HG02840 (cell line): ENCODE data around the gene KCND3.

Experiments used
- ATAC-seq: cut with Tn5 transposase; IDR thresholded peaks from one replicate; pipeline ENCODE4 v1.9.1; 2021; ENCODE audit warnings: mild to moderate bottlenecking, moderate library complexity, moderate number of reproducible peaks; ENCODE audit not compliant: unreplicated experiment, low FRiP score

KCND3 gene

DNA sequence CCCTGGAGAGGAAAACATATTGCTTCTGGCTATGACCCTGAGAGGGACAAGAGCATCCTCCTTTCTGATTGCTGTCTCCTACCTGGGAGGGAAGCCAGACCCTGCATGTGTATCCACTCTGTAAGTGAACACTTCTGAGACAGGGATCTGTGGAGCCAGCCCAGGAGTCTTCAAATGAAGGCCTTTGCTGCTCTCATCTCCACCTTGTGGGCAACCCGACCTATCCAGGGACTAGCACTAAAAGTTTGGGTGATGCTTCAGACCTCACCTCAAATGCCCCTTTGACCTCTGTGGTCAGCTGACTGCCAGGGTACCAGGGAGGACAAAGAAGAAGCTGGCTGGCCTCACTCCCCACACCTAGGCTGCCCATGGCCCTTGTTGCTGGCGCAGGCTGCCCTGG lies 64.7 kb downstream of the KCND3 start:
- ATAC-seq, result no peak

DNA sequence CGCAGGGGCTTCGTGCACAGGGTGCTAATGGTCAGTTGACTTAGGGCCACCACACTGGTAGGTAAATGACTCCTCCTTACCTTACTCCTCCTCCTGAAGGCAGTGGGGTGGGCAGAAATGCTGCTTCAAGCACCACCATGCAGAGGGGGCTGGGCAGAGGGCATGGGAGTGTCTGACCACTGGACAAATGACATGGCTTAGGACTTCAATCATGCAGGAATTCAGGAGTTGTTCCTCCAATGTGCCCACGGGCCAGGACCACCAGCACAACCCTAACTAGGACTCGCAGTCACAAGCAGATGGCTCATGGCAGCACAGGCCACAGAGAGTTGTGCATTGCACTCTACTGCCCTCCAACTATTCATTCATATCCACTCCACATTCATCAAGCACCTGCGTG lies 65.7 kb downstream of the KCND3 start:
- ATAC-seq, result no peak

DNA sequence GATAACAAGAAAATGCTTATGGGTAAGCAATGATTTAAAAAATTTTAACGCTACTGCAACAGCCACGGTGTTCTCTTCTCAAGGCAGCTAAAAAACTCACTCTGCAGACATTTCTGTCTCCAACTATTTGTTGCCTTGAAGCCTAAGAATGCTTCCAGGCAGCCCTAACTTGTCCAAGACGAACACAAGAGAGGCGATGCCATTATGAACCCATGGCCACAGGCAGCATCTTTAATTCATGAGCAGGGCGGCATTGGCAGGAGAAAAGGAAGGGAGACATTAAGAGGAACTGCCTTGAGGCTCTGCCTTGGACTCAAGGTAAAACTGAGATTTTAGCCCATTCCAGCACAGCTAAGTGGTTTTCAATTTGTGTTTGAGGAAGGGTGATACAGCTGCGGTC lies 67.5 kb downstream of the KCND3 start:
- ATAC-seq, result no peak

DNA sequence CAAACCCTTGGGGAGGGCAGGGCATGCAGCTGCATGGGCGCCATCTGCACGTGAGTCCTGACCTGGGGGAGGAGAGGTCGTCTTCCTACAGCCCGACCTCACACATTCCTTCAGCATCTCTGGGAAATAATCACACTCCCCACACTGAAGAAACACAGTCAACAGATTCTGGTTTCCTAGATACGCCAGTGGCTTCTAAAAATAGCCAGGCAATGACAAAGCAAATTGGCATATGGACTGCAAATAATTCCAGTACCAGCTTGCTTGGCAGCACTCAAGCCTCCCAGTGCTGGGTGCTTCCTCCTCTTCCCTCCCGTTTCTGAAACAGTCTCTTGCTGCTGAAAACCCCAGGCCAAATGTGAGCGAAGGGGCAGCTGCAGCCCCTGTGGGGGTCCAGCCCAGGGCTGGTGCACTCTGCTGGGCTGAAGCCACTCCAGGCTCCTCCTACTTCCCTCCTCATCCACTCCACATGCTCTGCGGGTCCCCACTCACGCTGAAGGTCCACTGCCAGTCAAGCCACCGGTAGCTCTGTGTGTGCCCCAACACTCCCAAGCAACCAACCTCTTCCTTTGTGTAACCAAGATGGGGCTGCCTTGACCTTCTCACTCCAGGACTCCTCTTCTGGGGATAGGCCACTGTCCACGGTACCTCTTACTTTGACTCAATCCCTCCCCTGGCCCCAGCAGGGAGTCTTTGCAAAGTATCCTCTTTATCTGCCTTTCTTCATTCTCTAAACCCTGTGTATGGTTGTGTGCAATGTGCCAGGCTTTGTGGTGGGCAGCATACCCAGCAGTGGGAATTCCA lies 69.0 kb downstream of the KCND3 start:
- ATAC-seq, result no peak

DNA sequence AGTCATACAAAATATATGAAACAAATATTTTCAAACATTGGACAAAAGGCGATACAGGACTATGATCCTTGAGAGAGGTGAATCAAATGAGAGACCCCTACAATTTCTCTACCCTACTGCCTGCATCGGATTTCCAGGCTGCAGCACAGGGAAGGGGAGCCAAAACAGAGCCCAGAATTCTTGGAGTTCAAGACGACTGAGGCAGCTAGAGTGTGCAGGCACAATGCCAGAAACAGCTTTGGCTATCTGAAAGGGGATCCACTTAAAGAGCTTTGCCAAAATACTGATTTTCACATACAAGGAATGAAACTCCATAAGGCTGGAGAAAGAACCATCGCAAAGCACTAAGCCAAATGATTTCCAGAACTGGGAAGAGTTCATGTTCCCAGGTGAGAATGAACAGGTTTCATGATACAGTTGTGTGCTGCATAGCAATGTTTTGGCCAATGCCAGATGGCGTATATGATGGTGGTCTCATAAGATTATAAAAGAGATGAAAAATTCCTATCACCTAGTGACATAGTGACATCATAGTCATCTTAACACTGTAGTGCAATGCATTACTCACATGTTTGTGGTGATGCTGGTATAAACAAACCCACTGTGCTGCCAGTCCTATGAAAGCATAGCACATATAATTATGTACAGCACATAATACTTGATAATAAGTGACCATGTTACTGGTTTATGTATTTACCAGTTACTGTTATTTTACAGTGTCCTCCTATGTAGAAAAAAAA lies 77.5 kb downstream of the KCND3 start:
- no peak for ATAC-seq

DNA sequence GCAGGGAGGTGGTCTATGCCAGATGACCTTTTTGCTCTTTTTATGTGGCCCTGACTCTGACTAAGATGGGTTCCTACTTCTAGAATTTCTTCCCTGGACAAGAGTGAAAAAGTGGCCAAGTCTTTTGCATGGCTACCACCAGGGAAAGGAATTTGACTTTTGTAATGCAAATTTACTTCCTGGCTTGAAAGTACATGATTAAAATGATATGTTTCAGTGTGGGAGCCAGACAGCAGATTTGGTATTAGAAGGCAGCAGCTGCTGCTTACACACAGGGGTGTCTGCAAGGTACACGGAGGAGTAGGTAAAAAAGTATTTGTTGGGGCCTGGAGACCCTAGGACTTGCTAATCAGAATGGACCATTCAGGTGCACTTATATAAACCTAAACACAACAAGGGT lies 78.4 kb downstream of the KCND3 start:
- no peak for ATAC-seq

DNA sequence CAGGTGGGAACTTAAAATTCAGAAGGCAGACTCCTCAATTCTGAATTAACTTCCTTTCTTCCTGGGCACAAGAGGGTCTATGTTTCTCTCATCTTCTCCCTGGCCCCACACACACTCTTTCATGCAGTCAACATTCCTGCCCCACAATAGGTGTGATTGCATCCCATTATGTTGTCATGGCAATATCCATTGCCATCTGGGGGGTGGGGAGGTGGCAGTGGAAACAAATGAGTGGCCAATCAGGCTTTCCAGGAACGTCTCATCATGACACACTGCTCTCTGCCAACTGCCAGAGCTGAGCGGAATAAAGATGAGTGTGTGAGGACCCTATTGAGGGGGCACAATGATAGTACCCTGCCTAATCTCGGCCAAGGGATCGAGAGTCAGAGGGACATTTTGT lies 80.4 kb downstream of the KCND3 start:
- no peak for ATAC-seq

DNA sequence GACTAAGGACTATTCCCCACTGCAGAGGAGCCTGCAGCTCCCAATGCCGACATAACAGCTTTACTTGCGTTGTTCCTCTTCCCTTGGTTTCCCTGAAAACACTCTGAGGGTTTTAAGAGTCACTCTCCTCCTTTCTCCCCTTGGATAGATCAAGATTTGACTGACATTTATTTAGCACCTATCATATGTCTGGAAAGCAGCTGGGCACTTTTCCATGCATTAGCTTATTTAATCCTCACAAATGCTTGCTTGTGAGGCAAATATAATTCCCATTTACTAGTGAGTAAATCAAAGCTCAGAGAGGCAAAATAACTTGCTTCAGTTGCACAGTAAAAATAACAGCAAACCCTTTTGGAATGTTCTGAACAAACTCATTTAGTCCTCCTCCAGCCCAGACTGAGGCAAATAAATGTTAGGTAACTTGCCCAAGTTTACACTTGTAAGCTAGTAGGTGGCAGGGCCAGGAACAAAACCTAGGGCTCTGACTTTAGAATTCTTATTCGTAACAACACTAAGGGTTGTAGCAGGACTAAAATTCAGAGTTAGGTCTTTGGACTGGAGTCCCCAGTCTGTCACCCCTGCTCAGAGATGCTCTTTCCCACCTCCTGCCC lies 81.4 kb downstream of the KCND3 start:
- no peak for ATAC-seq

DNA sequence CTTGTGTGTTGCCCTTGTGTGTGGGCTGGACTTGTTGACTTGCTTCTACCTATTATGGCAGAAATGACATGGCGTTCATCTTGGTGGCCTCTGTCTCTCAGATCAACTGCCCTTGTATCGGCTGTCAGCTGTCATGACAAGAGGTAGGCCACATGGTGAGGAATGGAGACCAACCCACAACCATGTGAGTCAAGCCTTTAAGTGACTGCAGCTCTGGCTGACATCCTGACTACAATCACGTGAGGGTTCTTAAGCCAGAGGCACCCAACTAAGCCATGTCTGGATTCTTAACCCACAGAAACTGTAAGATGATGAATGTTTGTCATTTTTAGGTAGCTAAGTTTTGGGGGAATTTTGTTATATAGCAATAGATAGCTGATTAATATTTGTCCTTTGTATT lies 82.1 kb downstream of the KCND3 start:
- no peak for ATAC-seq

DNA sequence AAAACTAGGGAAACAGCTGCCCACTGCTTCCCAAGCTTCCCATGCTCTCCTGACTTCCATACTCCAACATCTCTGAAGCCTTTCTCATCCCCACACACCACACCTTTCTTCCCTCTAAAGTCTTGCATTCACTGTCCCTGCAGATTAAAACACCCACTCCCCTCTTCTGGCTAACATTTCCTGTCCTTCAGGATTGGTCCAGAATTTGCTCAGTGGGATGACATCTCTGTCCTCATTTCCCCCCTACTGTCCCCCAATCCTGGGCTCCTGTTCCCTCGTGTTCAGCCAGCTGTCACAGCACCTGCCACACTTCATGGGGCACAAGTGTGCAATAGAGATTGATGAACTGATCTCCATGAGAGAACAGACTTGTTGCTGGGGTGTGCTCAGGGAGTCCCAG lies 82.7 kb downstream of the KCND3 start:
- no peak for ATAC-seq

DNA sequence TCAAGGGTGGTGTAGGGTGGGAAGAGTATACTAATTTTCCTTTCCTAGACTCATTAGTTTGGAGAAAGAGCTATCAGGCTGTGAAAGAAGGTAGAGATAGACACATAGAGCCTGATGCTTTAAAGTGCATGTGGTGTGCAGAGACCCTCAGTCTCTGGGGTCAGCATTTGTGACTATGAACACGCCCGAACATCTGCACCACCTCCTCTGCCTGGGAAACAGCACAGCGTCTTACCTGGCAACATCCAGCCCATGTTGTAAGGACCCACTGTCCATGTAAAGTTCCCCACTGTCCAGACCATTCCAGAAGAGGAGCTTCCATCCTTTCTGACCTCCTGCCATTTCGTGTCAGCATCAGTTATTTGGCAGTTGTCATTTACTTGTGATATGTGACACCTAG lies 83.4 kb downstream of the KCND3 start:
- ATAC-seq, result no peak

DNA sequence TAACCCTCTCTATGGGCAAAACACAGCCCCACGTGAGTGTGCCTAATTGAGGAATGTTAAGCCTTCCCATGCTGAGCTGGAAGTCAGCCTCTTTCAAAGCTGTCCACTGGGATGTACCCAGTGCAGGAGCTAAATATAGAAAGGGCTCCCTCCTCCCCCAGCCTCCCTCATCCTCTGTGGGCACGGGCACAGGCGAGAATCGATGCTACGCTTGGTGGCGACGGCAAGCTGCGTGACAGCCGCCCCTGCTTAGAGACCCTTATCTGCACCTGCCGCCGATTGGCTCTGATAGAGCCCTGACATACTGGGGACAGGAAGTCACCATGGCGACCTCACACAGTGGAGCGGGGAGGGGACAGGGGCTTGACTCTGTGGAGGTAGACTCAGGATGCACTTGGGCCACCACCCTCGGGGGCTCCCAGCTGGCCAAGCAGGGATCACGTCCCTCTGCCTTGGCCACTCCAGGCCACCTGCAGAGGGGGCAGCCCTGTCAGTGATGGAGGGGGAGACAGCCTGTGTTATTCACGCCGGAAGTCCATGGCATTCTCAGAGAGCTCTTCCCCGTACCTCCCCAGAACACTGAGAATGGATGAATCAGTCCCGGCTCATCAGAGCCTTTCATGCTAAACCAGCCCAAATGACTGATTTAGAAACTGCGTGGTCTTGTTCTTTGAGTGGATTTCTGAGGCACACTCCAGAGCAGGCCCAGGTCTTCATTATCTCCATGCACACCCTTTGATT lies 84.8 kb downstream of the KCND3 start:
- ATAC-seq, result no peak

DNA sequence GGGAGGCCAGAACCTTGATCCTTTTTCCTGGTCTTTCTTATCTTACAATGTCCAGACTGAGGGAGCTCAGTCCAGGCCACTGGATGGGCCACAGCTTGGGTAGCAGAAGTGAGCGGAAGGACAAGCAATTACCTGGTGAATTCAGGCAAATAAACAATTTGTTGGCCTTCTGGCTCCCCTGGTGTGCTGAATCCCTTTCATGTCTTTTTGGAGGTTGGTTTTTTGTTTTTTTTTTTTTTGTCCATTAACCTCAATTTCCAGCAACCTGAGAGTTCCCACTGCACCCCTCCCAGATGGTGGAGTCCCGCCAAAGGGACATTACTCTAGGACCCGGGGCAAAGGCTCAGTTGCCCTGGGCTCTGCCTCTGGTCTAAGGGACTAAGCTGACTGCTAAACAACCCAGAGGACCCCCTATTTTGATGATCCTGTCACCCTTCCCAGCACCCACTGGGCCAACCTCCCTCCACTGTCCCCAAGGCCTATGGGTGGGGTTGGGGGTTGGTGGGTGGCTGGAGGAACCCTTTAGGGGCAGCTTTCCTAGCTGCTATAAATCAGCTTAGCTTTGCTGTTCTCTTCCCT lies 85.5 kb downstream of the KCND3 start:
- ATAC-seq, result no peak

DNA sequence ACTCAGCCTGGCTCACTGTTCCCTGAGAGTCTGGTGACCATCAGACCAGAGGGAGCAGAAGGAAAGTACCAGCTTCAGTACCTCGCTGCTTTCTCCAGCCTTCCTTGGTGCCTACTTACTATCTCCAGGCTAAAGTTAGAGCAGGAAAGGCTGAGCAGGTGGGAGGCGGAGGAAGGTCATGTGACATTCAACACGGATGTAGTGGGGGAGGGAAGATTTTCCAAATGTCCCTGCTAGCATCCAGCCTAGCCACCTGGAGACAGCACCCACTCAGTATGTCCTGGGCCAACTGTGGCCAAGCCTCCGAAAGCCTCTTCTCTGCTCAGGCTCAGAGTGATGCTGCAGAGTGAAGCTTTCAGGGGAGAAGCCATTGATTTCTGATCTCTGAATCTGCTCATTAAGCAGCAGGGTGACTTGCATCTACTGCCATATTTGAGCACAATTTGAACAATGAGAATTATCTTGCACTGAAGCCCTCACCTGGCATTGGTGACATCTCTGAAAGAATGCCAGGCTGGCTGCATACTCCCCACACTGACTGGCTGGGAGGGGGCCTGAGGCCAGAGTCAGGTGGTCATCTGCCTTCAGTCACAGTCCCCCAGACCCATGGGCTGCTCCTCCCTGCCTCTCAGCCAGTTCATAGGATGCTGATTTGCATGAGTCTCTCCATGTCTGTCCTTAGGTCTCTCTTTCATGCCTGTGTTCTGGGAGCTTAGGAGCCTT lies 86.2 kb downstream of the KCND3 start:
- no peak for ATAC-seq

DNA sequence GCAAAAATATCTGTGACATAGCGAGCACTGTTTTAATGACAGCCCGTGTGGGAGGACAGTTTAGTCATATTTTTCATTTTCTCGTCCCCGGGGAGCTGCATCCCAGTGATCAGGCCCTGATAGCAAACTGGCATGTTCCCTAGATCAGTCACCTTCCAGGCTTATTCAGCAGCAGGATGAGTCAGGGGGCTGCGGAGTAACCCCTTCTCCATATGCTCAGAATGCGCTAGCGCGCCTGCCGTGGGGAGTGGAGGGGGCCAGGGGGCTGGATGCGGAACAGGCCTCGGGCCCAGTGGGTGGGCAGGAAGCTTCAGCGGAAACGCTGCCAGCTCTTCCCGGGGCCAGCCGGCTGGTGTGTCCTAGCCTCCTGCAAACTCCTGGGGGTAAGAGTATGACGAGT lies 94.0 kb downstream of the KCND3 start:
- no peak for ATAC-seq

DNA sequence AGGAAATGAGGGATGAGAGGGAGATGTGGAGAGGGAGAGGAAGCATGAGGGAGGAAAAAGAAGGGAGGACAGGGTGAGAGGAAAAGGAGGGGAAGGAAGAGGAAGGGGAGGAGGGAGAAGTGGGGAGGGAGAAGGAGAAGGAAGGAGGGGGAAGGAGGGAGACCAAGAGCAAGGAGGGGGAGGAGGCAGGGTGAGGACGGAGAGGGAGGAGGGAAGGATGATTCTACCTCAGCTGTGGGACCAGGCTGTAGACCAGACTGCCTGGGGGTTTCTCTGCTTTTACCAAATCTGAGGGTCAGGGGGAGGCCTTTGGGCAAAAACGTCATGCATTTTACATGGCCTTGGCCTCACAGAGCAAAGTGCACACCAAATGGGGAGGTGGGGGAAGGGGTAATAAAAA lies 94.5 kb downstream of the KCND3 start:
- no peak for ATAC-seq

DNA sequence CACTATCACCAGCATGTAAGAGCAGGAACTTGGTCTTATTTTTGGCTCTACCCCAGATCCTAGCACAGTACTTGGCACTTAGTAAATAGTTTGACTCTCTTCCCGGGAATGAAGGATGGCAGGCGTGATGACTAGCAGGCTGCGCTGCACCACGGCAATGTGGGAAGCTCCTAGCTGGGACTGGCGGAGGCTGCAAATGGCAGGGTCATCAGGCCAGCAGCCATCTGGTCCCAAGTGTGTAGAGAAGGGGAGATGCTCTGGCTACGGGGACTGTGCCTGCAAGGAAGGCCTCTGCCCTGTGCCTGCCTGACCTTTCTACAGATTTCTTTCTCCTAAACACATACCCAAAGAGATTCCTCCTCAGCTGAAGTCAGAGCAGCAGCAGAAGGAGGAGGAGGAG lies 95.0 kb downstream of the KCND3 start:
- ATAC-seq, result no peak

DNA sequence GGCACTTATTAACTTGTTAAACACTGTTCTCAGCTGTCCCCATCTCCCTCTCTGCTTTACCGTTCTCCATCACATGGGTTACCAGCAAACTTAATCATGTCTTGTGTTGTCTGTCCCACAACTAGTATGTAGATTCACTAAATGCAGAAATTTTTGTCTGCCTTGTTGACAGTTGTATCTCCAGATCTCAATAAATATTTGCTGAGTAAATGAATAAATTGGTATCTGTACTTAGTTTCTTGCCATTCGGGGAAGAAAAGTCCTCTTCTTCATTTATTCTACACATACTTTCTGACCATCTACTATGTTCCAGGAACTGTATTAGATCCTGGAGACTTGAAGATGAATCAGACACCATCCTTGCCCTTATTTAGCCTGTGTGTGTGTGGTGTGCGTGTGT lies 97.9 kb downstream of the KCND3 start:
- ATAC-seq, result no peak

DNA sequence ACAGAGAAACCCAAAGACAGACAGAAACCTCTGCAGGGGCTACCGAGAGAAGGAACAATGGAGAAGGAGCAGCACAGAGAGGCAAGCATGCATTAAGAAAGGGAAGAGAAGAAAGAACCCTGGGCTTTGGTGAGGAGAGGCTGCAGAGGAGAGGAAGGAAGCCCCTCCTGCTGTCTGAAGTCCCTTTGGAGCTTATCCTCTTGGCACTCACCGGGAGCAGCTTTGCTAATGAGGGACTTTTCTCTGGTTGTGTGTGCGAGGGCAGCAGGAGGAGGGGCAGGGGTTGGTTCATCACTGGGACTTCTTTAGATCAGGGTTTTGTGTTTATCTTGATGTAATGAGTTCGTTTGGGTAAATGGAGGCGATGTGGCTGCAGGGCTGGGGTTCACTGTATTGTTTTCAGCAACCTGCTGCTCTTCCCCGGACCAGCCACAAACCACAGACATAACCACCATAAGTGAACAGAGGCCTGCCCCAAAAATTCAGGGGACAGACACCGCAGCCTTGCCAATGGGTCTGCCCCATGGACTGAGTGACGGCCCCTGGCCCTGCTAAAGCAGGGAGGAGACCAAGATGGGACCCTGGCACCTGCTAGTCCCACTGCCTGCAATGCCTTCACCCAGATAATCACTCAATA lies 100.6 kb downstream of the KCND3 start:
- ATAC-seq, result no peak

DNA sequence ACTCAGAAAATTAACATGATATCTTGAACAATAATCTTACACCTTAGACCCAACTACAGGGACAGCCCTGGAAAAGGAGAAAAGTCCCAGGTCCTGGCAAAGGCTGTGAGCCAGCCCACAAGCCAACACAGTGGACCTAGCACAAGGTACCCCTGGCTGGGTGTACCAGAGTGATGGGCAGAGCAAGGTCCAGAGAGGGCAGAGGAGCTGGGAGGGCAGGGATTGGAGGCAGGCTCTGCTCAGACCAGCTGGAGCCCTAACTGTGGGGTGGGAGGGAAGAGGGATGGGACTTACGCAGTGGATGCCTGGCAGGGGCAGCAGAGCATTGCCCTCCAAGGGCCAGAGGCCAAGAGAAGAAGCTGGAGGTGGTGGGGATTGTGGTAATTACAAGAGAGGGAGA lies 101.6 kb downstream of the KCND3 start:
- ATAC-seq, result no peak
